ENCODE results near the gene PSRC1. TPM values are rescaled to one million over a fixed set of nuclear protein-coding genes. Genes with fewer than 3 reads are reported as not detected.
A peak's percentile ranks its signal among the peaks of the same experiment; 100 is the strongest.

The PSRC1 gene
- total and polyA plus RNA-seq, 2 of the 8 experiments (the other 6 are each of a cell fraction or from before 2014, with no cell fraction given) = 56.1 to 67.3 TPM

DNA sequence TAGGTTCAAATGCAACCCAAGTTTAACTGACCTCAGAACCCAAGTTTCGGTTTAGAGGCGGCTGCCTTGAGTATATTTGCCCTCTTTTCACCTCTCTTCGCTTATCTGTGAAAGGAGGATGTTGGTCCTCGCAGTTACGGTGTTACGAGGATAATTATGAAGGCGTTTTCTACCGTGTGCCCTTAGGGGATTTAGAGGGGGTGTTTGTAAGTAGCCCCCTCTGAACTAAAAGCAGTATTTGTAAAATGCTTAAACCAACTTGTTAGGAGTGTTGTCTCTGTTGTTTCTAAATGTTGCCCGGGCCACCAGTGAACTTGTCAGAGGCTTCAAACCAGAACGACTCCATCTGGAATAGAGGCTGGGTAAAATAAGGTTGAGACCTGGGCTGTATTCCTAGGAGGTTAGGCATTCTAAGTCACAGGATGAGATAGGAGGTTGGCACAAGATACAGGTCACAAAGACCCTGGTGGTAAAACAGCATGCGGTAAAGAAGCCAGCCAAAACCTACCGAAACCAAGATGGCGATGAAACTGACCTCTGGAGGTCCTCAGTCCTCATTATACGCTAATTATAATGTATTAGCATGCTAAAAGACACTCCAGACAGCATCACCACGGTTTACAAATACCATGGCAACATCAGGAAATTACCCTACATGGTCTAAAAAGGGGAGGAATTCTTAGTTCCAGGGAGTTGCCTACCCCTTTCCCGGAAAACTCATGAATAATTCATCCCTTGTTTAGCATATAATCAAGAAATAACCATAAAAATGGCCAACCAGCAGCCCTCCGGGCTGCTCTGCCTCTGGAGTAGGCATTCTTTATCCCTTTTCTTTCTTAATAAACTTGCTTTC, 1.0 kb upstream of the PSRC1 start:
- Histone ChIP-seq H2BK12ac (ENCODE audit: low read depth, low read length) (peak overlapping the region; percentile 60; the same call in 1 of the 2 replicates), H3K36me3 (ENCODE audit: control insufficient read depth in 2 of 4, insufficient read depth in 4 of 4, low read length in 3 of 4) (peaks cover 8 to 17% (median 12%) of the 10 kb centered on the region in 4 experiments; a peak in 6 of 8 replicates), H3K27ac (ENCODE audit: low read depth, low read length) (peak overlapping the region; percentile 87), H3K9ac (replicated peaks in 1 of 4; ENCODE audit: extremely low read depth in 1 of 4, low read depth in 3 of 4, low read length in 3 of 4) (peak overlapping the region in 3 of 4 experiments; percentile 67 to 81 (median 67); a peak in 6 of 7 replicates), H3K79me2 (ENCODE audit: control insufficient read depth in 1 of 2, insufficient read depth in 2 of 2, low read length in 2 of 2) (peaks cover 0 to 16% of the 10 kb centered on the region in 2 experiments; a peak in 3 of 4 replicates), H3K4me1 (replicated peaks in 1 of 4; ENCODE audit: control insufficient read depth in 3 of 4, insufficient read depth in 4 of 4, low read length in 3 of 4) (peaks cover 8 to 11% (median 10%) of the 10 kb centered on the region in 4 experiments), H4K5ac (ENCODE audit: insufficient read length, low read depth, low read length) (peak overlapping the region; percentile 52), H3K79me1 (ENCODE audit: low read depth, low read length) (peaks cover 7% of the 10 kb centered on the region), H2BK5ac (ENCODE audit: low read depth, low read length) (peak overlapping the region; percentile 90), H3K4me2 (ENCODE audit: insufficient read depth in 1 of 2, low read depth in 2 of 2, low read length in 2 of 2) (peak overlapping the region; percentile 84 to 91), H3K23ac (ENCODE audit: insufficient read length) (no peak overlapping the region), H2AK5ac (ENCODE audit: low read depth, low read length) (peak overlapping the region; percentile 70; the same call in 1 of the 2 replicates), H2BK15ac (ENCODE audit: low read length) (no peak overlapping the region), H3K56ac (replicated peaks; ENCODE audit: insufficient read length, low read depth, low read length) (no peak overlapping the region), H2BK20ac (ENCODE audit: low read length) (no peak overlapping the region), H3K27me3 (replicated peaks in 1 of 4; ENCODE audit: control insufficient read depth in 3 of 4, extremely low read depth in 1 of 4, insufficient read depth in 3 of 4, low read length in 3 of 4) (no peaks in the 10 kb centered on the region), H4K8ac (ENCODE audit: extremely low read depth, insufficient read depth, low read length) (peak overlapping the region; percentile 82; the same call in 1 of the 2 replicates), H4K20me1 (replicated peaks in 1 of 2; ENCODE audit: control insufficient read depth in 1 of 2, insufficient read depth in 2 of 2, low read length in 2 of 2) (no peaks in the 10 kb centered on the region), H3K4me3 (ENCODE audit: extremely low read depth in 1 of 4, insufficient read depth in 2 of 4, low read depth in 3 of 4, low read length in 4 of 4) (peak overlapping the region; percentile 54 to 95 (median 86)), H3K14ac (ENCODE audit: insufficient read length) (no peak overlapping the region), H2BK120ac (replicated peaks; ENCODE audit: low read depth, low read length) (peak overlapping the region; percentile 21), H2AFZ (ENCODE audit: low read length) (0 out of 2 replicates have a peak overlapping the region, but pooled peaks have one; percentile 9), H4K91ac (replicated peaks; ENCODE audit: insufficient read length, low read length) (peak overlapping the region; percentile 78), H3K4ac (replicated peaks; ENCODE audit: insufficient read length, low read depth, low read length) (peak overlapping the region; percentile 69), H3K23me2 (ENCODE audit: low read depth, low read length) (peaks cover 12% of the 10 kb centered on the region), H3K18ac (ENCODE audit: extremely low read depth, low read length) (peak overlapping the region; percentile 88; the same call in 1 of the 2 replicates), H3K9me3 (ENCODE audit: insufficient read depth in 2 of 2, low read depth in 1 of 2, low read length in 1 of 2) (no peaks in the 10 kb centered on the region)
- FAIRE-seq (no peak), DNase-seq (ENCODE audit: low read depth in 1 of 2, low spot score in 2 of 2) (no peak)
- ChIA-PET CTCF (ENCODE audit: partially characterized antibody) (interaction anchor here (1.7 to 3.0 kb wide), 3 partner anchors 19 to 116 kb away, joined by 9 to 30 read pairs (median 11); partner anchors contain the start of gene SORT1), POLR2A (ENCODE audit: partially characterized antibody) (interaction anchor here (1.3 to 1.6 kb wide), 4 partner anchors 12 to 44 kb away, joined by 3 to 11 read pairs (median 4); no protein-coding TSS in a partner anchor)
- no peak for TF ChIP-seq GABPA (IDR thresholded peaks at IDR 0.05; ENCODE audit: borderline replicate concordance, insufficient read depth, low read length)
- TF ChIP-seq POLR2A (IDR thresholded peaks at IDR 0.05; ENCODE audit: control extremely low read depth in 1 of 2, low read depth in 2 of 2, low read length in 2 of 2) = peak; percentile 22 to 74
- TF ChIP-seq KDM5A (IDR thresholded peaks at IDR 0.05; ENCODE audit: low read length) = no peak
- TF ChIP-seq POLR2AphosphoS5 (IDR thresholded peaks at IDR 0.05; ENCODE audit: low read depth, low read length) = no peak
- peak; percentile 55; the same call in 1 of the 2 replicates for TF ChIP-seq SRF (IDR thresholded peaks at IDR 0.05; ENCODE audit: low read depth, low read length)
- TF ChIP-seq YY1 (IDR thresholded peaks at IDR 0.05; ENCODE audit: low read depth, low read length) = peak; percentile 56; the same call in 1 of the 2 replicates
- 0 out of 3 replicates have a peak, but pooled peaks of 1 of the 2 experiments have one; percentile 8 for TF ChIP-seq EP300 (IDR thresholded peaks at IDR 0.05; ENCODE audit: borderline replicate concordance in 1 of 2, low read depth in 2 of 2, low read length in 2 of 2)
- 75% methylated on average over 17 of the region's 17 CpGs; no CpG with 5 or more reads in 1 of the 2 experiments for WGBS, 2 experiments (ENCODE audit: extremely low coverage in 1 of 2, insufficient coverage in 1 of 2, insufficient read length in 1 of 2, insufficient replicate concordance in 2 of 2, low coverage in 1 of 2, low lambda C conversion rate in 2 of 2, missing lambda C conversion rate in 1 of 2)
